Measurements from ENCODE around the gene SDCBP2. TPM values are rescaled to one million over a fixed set of nuclear protein-coding genes. Genes with fewer than 3 reads are reported as not detected.

SDCBP2 gene
- total RNA-seq, 2 donors from 2014 or later, result 1.4 to 4.4 TPM

DNA sequence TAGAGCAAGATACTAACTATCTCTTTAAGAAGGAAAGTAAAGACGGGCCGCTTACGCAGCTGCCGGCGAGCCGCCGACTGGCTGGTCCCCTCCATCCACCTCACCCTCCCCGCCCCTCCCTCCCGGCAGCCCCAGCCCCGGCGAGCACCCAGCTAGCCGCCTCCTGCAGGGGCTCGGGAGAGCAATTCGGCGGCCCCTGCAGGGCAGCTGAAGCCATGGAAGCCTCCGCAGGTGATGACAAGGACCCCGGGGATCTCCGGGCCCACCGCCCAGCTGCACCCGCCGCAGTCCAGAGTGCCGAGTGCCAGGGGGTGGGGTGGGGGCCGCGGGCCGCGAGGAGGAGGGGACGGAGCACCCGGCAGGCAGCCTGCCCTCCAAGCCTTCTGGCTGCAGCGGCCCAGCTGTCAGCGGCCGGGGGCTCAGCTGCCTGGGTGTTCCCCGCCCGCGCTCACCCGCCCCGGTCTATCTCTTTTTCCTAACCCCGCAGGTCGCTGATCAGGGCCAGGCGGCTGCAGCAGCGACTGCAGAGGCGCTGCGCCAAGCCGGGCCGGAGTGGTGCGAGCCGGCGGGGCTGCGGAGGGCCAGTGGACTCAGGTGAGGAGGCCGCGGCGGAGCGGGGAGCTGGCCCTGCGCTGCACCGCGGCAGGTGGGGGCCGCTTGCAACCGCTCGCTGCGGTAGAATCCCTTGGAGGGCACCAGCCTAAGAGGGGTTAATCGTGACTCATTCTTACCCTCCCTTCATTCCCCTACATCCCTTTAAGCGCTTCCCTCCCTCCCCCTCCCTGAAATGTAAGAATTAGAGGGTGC lies 62.6 kb downstream of the SDCBP2 start, which contains the start of gene SNPH:
SNPH (plus strand) TSS at position 128 of the 807 bp plus-strand sequence. CDS start 29,946 bp downstream, outside the sequence.
- intact Hi-C loops (cut with DNase I), result no loop called here
- ATAC-seq, result peak; percentile 92 to 95
- DNase-seq, result peak; percentile 78

DNA sequence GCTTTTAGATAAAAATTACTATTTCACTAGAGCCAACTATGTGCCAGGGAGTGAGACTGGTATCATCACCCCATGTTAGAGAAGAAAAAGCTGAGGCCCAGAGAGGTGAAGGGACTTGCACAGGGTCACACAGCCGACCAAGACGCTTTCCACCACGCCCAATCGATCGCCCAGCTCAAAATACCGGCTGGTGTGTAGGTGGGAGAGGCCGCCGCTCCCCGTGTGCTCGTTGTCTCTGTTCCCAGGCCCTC lies 63.1 kb downstream of the SDCBP2 start:
- DNase-seq (no peak), ATAC-seq (no peak)
- intact Hi-C loops (cut with DNase I), result no loop called here

DNA sequence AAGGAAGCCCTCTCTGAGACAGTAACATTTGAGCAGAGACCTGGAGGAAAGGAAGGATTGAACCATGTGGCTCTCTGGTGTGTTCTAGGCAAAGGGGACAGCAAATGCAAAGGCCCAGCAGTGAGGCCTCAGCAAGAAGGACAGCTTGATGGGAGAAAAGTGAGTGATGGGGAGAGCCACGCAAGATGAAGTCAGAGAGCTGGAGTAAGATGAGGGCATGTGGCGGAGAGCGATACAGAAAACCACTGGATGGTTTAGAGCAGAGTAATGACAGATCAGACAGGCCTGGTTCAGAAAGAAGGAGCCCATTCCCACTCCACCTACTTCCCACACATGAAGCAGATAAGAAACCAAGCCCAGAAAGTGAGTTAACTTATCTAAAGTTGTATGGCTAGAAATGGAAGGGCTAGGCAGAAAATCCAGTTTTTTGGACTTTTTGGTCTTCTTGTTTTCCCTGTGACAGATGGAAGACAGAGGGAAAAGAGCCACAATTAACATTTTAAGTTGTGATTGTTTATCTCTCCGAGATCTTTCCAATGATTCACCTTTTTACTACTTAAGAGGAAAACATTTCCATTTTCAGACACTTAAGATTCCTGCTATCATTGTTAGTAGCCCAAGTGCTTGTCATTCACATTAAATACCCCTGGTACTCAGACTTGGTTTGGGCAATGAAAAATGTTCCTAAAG lies 63.6 kb downstream of the SDCBP2 start:
- intact Hi-C loops (cut with DNase I), result no loop called here
- no peak for DNase-seq
- ATAC-seq, result no peak

DNA sequence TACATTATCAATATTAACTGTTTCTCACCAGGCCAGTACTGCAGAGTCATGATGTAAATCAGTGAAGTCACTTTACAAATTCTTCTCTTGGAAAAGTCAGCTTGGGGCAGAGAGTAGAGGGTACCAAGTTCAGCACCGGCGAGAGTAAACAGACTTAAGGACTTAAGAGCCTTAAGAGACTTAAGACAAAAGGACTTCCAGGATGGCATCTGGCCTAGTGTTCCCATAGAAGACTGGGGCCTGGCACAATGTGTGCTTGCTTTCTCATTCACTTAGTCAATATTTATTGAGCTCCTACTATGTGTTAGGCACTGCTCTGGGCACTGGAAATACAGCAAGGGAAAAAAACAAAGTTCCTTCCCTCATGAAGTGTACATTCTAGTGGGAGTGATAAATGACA lies 64.2 kb downstream of the SDCBP2 start:
- ATAC-seq (no peak), DNase-seq (no peak)
- intact Hi-C loops (cut with DNase I), result no loop called here

DNA sequence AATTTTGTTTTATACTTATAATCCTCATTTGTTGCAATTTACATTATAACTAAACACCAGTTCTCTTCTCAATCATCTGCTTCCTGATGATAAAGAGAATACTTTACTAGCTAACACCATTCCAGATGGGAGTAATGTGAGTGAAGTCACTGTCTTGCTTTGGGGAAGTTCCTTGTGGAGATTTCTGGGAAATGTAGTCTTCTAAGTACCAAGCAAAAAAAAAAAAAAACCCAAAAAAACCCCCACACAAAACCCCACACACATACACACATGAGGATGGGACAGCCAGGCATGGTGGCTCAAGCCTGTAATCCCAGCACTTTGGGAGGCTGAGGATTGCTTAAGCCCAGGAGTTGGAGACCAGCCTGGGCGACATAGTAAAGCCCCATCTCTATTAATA lies 65.1 kb downstream of the SDCBP2 start:
- intact Hi-C loops (cut with DNase I), result no loop called here
- DNase-seq (no peak), ATAC-seq (no peak)

Other genes starting within 250 kb of the SDCBP2 start
- 100 to 1,000 TPM; 117 to 119 TPM for gene PSMF1, start 210.5 kb downstream of the SDCBP2 start, total RNA-seq
- gene TMEM74B, start 144.2 kb downstream of the SDCBP2 start, total RNA-seq, result 1 to 10 TPM; 6.4 to 6.5 TPM
- gene C20orf202, start 125.7 kb downstream of the SDCBP2 start, total RNA-seq, result under 1 TPM in 1 of 2 donors, not detected in 1; 0.24 TPM
- gene RAD21L1, start 103.1 kb downstream of the SDCBP2 start, total RNA-seq, result not detected
- gene SNPH, start 62.8 kb downstream of the SDCBP2 start, total RNA-seq, result 1 to 10 TPM; 4.6 to 5.5 TPM
- 100 to 1,000 TPM; 154 to 214 TPM for gene FKBP1A, start 63.9 kb upstream of the SDCBP2 start, total RNA-seq
- 10 to 100 TPM; 48.8 to 62.7 TPM for gene NSFL1C, start 137.7 kb upstream of the SDCBP2 start, total RNA-seq
- gene SIRPB2, start 162.3 kb upstream of the SDCBP2 start, total RNA-seq, result 10 to 100 TPM in 1 of 2 donors, 1 to 10 TPM in 1; 5.4 to 10.3 TPM
- not detected for gene SIRPD, start 228.6 kb upstream of the SDCBP2 start, total RNA-seq

Data from left cardiac atrium (tissue), 4 donors.